GM10248 (cell line): Measurements from ENCODE around the gene ATMIN.

ENCODE experiments used
- CTCF ChIA-PET: fragments of 300-600 bp; sonication (Branson Sonifier 250); formaldehyde crosslinking; extraction: SDS; loops from one replicate; lab custom pipeline; 2021; ENCODE audit warnings: antibody characterized with exemption; lab: Yijun Ruan, JAX
- POLR2A ChIA-PET: fragments of 350-650 bp; sonication (Branson Sonifier 250); formaldehyde crosslinking; extraction: SDS; loops from one replicate; lab custom pipeline; 2020; ENCODE audit warnings: antibody characterized with exemption; lab: Yijun Ruan, JAX
- DNase-seq: peaks from one replicate; pipeline ENCODE4 v3.0.0; 2012; ENCODE audit errors: extremely low spot score
- CTCF ChIP-seq: IDR thresholded peaks from 2 replicates; pipeline ENCODE4 v1.5.1; 2012; ENCODE audit warnings: mild to moderate bottlenecking, low read depth; ENCODE audit errors: extremely low read depth, missing control alignments, control extremely low read depth

ATMIN gene

GRCh38 chr16:81003610-81004460, 31.8 kb upstream of the ATMIN start:
- DNase-seq = no peak
- ChIA-PET CTCF (interaction anchor here (0.6 to 15.9 kb wide), 14 partner anchors 10 to 1226 kb away, joined by 3 to 169 read pairs (median 6); partner anchors contain the start of gene ATMIN), POLR2A (no interaction called here)
- TF ChIP-seq CTCF = no peak

- DNase-seq = peak; percentile 25
- POLR2A ChIA-PET = no interaction called here
- CTCF ChIA-PET = interaction anchor here (0.6 to 15.9 kb wide), 15 partner anchors 8 to 1225 kb away, joined by 3 to 169 read pairs (median 6); partner anchors contain the start of gene ATMIN
- TF ChIP-seq CTCF = peak; percentile 55
Observed at GRCh38 chr16:81004646-81005353, 30.8 kb upstream of the ATMIN start.

GRCh38 chr16:81005610-81006161, 30.0 kb upstream of the ATMIN start:
- ChIA-PET CTCF (interaction anchor here (0.8 to 15.9 kb wide), 6 partner anchors 9 to 28 kb away, joined by 3 to 169 read pairs (median 8); partner anchors contain the start of gene ATMIN), POLR2A (no interaction called here)
- DNase-seq = no peak
- TF ChIP-seq CTCF = no peak

- DNase-seq = peak; percentile 64
- no peak for TF ChIP-seq CTCF
- CTCF ChIA-PET = interaction anchor here (0.6 to 15.9 kb wide), 3 partner anchors 10 to 27 kb away, joined by 3 to 169 read pairs (median 3); partner anchors contain the start of gene ATMIN
- POLR2A ChIA-PET = interaction anchor here (1.0 kb wide), 1 partner anchor 71 kb away, joined by 3 read pairs; the partner anchor contains the start of gene C16orf46
Observed at GRCh38 chr16:81006211-81006812, 29.3 kb upstream of the ATMIN start.

- no peak for TF ChIP-seq CTCF
- CTCF ChIA-PET = interaction anchor here (0.6 to 15.9 kb wide), 3 partner anchors 11 to 27 kb away, joined by 3 to 169 read pairs (median 6); partner anchors contain the start of gene ATMIN
- POLR2A ChIA-PET = interaction anchor here (0.6 to 1.0 kb wide), 2 partner anchors 70 to 186 kb away, joined by 3 read pairs; partner anchors contain the start of gene C16orf46
- DNase-seq = peak; percentile 94
Observed at GRCh38 chr16:81006813-81007695, 28.6 kb upstream of the ATMIN start, which contains the start of the genes CENPN and CMC2. Gene CENPN, plus strand, starts transcription at chr16:81007214. Its CDS starts 4,726 bp downstream, at chr16:81011940. Gene CMC2, minus strand, starts transcription at chr16:81006885. Its CDS starts 9,491 bp downstream, at chr16:80997394.
